Measurements from ENCODE around the gene PRMT7. TPM values are rescaled to one million over a fixed set of nuclear protein-coding genes. Genes with fewer than 3 reads are reported as not detected.

Gene PRMT7
- polyA plus RNA-seq, 1 experiment, result 40.0 TPM

DNA sequence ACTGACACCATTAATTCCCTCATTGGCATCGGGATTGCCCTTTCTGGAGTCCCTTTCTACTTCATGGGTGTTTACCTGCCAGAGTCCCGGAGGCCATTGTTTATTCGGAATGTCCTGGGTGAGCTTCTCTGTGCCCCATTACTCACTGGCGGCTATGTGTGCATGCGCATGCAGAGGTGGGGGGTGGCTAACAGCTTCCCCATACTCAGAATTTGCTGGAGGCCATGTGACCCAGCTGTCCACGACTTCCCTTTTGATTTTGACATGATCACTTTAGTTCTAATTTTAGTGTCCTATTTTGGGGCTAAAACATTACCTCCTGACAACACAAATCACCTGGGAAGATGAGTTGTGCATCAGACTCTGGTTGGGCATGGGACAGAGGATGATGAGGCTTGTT, 14.1 kb upstream of the PRMT7 start:
- Histone ChIP-seq H3K4me3 (ENCODE audit: low read depth, low read length) (no peak overlapping the region), H3K36me3 (ENCODE audit: control insufficient read depth, insufficient read depth, low read length) (peaks cover 28% of the 10 kb centered on the region), H3K27me3 (ENCODE audit: control insufficient read depth, insufficient read depth, low read length) (no peaks in the 10 kb centered on the region)
- ChIA-PET CTCF (interaction anchor here (1.0 kb wide), 1 partner anchor 33 kb away, joined by 5 read pairs; the partner anchor contains the start of gene SLC7A6), POLR2A (no interaction called here)
- DNase-seq (ENCODE audit: low read depth), result no peak
- TF ChIP-seq, protein P1, sequence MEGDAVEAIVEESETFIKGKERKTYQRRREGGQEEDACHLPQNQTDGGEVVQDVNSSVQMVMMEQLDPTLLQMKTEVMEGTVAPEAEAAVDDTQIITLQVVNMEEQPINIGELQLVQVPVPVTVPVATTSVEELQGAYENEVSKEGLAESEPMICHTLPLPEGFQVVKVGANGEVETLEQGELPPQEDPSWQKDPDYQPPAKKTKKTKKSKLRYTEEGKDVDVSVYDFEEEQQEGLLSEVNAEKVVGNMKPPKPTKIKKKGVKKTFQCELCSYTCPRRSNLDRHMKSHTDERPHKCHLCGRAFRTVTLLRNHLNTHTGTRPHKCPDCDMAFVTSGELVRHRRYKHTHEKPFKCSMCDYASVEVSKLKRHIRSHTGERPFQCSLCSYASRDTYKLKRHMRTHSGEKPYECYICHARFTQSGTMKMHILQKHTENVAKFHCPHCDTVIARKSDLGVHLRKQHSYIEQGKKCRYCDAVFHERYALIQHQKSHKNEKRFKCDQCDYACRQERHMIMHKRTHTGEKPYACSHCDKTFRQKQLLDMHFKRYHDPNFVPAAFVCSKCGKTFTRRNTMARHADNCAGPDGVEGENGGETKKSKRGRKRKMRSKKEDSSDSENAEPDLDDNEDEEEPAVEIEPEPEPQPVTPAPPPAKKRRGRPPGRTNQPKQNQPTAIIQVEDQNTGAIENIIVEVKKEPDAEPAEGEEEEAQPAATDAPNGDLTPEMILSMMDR (IDR thresholded peaks at IDR 0.05; ENCODE audit: insufficient read depth, low read depth, low read length), result no peak

DNA sequence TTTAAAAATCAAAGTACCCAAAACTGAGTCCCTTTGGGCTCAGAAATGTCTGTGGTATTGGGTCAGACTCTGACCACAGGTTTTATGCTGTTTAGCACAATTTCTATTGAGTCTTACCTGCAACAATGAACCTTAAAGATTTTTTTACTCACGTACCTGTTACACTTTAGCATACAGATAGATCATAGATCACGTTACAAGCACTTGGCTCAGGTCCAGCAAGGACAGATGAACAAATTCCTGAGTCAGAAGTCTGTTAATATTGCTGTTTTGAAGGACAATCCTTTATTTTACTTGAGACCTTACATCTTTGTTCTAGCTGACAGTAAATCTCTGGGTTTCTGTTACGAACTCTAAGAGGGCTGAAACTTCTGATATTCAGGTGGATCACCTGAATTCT, 12.9 kb upstream of the PRMT7 start:
- ChIA-PET POLR2A (no interaction called here), CTCF (interaction anchor here (1.0 to 3.9 kb wide), 3 partner anchors 8 to 36 kb away, joined by 3 to 46 read pairs (median 4); partner anchors contain the start of gene SLC7A6)
- TF ChIP-seq, protein P1 (IDR thresholded peaks at IDR 0.05; ENCODE audit: insufficient read depth, low read depth, low read length), result no peak
- no peak for DNase-seq (ENCODE audit: low read depth)
- no peaks in the 10 kb centered on the region for H3K27me3 ChIP-seq (ENCODE audit: control insufficient read depth, insufficient read depth, low read length)
- peaks cover 36% of the 10 kb centered on the region for H3K36me3 ChIP-seq (ENCODE audit: control insufficient read depth, insufficient read depth, low read length)
- H3K4me3 ChIP-seq (ENCODE audit: low read depth, low read length), result no peak overlapping the region

DNA sequence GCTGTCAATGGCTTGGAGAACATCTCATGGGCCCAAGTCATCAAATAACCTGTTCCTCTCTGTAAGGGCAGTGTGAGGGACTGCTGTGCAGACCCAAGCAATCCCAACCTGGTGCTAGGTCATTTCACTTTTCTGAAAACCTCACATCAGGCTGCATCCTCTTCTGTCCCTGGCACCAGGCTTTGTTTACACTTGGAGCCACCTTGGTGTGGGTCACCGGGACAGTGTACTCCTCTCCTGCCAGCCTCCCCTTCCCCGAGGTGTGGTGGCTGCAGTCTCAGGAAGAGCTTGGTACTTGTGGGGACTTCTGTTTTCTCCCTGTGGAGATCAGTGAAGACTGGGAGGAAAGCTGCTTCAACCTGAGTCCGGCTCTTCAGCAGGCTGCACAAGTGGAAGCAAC, 12.5 kb upstream of the PRMT7 start:
- DNase-seq (ENCODE audit: low read depth), result no peak
- ChIA-PET CTCF (interaction anchor here (1.0 to 3.9 kb wide), 3 partner anchors 9 to 36 kb away, joined by 3 to 46 read pairs (median 4); partner anchors contain the start of gene SLC7A6), POLR2A (no interaction called here)
- Histone ChIP-seq H3K27me3 (ENCODE audit: control insufficient read depth, insufficient read depth, low read length) (no peaks in the 10 kb centered on the region), H3K4me3 (ENCODE audit: low read depth, low read length) (no peak overlapping the region), H3K36me3 (ENCODE audit: control insufficient read depth, insufficient read depth, low read length) (peaks cover 36% of the 10 kb centered on the region)
- TF ChIP-seq, protein P1 (IDR thresholded peaks at IDR 0.05; ENCODE audit: insufficient read depth, low read depth, low read length), result no peak

DNA sequence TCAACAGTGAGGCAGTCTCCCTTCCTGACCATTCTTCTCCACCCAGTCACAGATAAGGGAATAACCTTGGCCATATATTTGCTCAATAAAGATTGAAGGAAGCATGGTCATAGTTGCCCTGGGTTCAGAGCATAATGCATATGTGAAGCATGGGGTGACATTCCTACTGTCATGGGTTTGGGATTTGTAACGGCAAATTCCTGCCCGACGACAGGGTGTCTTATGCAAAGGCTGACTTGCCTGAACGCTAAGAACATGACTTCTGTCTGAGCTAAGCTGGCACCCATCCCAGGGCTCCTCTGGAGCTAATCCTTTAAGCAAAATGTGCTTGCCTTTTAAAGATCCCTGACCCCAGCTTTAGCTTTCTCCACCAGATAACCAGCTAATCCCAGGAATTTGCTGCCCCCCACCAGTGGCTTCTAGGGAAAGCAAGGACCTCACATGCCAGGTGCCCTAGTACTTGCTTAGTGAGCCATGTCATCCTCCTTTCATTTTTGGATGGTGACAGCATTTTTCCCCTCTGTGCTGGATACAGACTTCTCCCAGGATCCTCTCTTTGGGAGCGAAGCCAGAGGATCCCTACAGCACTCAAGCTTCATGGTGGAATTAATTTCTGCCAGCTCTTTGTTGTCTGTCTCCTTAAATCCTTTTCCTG, 11.8 kb upstream of the PRMT7 start:
- peaks cover 32% of the 10 kb centered on the region for H3K36me3 ChIP-seq (ENCODE audit: control insufficient read depth, insufficient read depth, low read length)
- ChIA-PET POLR2A (interaction anchor here (0.6 kb wide), 1 partner anchor 10 kb away, joined by 4 read pairs; no protein-coding TSS in a partner anchor), CTCF (interaction anchor here (1.0 to 3.9 kb wide), 4 partner anchors 9 to 37 kb away, joined by 3 to 46 read pairs (median 5); partner anchors contain the start of genes PRMT7, SLC7A6 and SLC7A6OS)
- no peaks in the 10 kb centered on the region for H3K27me3 ChIP-seq (ENCODE audit: control insufficient read depth, insufficient read depth, low read length)
- H3K4me3 ChIP-seq (ENCODE audit: low read depth, low read length), result no peak overlapping the region
- no peak for DNase-seq (ENCODE audit: low read depth)
- TF ChIP-seq, protein P1 (IDR thresholded peaks at IDR 0.05; ENCODE audit: insufficient read depth, low read depth, low read length), result no peak

DNA sequence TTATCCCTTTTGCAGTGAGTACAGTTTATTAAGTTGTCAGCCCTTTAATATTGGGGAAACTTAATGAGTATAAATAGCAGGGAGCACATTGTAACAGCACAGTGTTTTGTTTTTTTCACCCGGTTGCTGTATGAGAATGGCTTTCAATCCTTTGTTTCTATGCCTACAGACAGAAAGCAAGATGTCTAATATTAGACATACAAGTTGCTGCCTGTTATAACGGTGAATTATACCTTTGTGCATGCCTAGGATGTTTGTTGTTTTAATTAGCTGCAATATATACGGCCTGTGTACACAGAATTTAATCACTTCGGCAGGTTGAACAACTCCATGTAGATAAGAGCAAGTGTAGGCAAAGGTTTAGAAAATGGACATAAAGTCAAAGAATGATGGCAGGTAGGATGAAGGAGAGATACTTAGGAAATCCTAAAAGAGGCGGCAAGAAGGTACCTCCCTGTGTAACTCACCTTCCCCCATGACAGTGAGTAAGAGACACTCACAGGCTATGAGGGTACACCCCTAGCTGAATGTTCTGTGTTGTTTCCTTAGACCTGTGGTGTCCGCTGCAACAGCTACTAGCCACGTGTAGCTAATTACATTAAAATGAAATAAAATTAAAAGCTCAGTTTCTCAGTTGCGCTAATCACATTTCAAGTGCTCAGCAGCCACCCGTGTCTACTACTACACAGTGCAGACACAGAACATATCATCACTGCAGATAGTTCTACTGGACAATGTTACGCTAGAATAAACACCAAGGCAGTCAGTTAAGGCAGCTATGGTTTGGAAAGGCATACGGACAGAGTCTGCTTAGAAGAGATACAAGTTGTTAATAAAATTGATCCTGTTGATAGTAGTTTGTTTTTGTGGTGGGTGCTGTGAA, 11.0 kb upstream of the PRMT7 start:
- TF ChIP-seq, protein P1 (IDR thresholded peaks at IDR 0.05; ENCODE audit: insufficient read depth, low read depth, low read length), result no peak
- POLR2A ChIA-PET, result interaction anchor here (0.6 kb wide), 1 partner anchor 9 kb away, joined by 4 read pairs; no protein-coding TSS in a partner anchor
- Histone ChIP-seq H3K27me3 (ENCODE audit: control insufficient read depth, insufficient read depth, low read length) (no peaks in the 10 kb centered on the region), H3K4me3 (ENCODE audit: low read depth, low read length) (no peak overlapping the region), H3K36me3 (ENCODE audit: control insufficient read depth, insufficient read depth, low read length) (peaks cover 28% of the 10 kb centered on the region)
- DNase-seq (ENCODE audit: low read depth), result no peak
- CTCF ChIA-PET, result interaction anchor here (0.8 to 3.9 kb wide), 4 partner anchors 8 to 37 kb away, joined by 3 to 46 read pairs (median 6); partner anchors contain the start of genes PRMT7, SLC7A6 and SLC7A6OS
